T-helper 1 cell treated with Interleukin-12 subunit alpha and Interleukin-12 subunit beta and Interleukin-4 antibody, amounts not matched to agents 30 ng/mL and 1 ng/mL, for 36 hours (primary cell): ENCODE data around the gene OR1A1. TPM values are rescaled to one million over a fixed set of nuclear protein-coding genes. Genes with fewer than 3 reads are reported as not detected.
"Not testable (repeated sequence)": the region's sequence is repeated elsewhere in the genome, so short reads cannot be mapped to it uniquely, and the experiment has no call there.

ENCODE experiments used
- intact Hi-C: fragments of 100-400 bp; cut with micrococcal nuclease; formaldehyde crosslinking; loops from one replicate; pipeline ENCODE4 v1.15.1; 2024
- total RNA-seq: library from RNA; stranded (reverse); gene quantifications from 2 replicates; pipeline ENCODE4 v1.2.3, GENCODE V29; 2022

Gene OR1A1
- not detected in 2 replicates for total RNA-seq

GRCh38 chr17:3207367-3207766, at the start of gene OR1A1:
OR1A1 (plus strand) TSS chr17:3207667; CDS start chr17:3215621, 7,954 bp downstream.
- intact Hi-C loops, result no loop called here

GRCh38 chr17:3167574-3167973, 39.9 kb upstream of the OR1A1 start:
- intact Hi-C loops, result no loop called here

GRCh38 chr17:3189961-3190360, 17.5 kb upstream of the OR1A1 start:
- intact Hi-C loops, result no loop called here

GRCh38 chr17:3197219-3197618, 10.2 kb upstream of the OR1A1 start, which contains the start of gene OR1A2:
OR1A2 (plus strand) TSS chr17:3197519; CDS start chr17:3197519, 0 bp downstream.
- intact Hi-C loops, result no loop called here

GRCh38 chr17:3208484-3208883, 1.0 kb downstream of the OR1A1 start:
- intact Hi-C loops, result no loop called here

GRCh38 chr17:3213001-3213400, 5.5 kb downstream of the OR1A1 start:
- intact Hi-C loops, result no loop called here

- intact Hi-C loops, result no loop called here
Observed at GRCh38 chr17:3213587-3213986, 6.1 kb downstream of the OR1A1 start.

GRCh38 chr17:3219978-3220377, 12.5 kb downstream of the OR1A1 start:
- intact Hi-C loops, result not testable (repeated sequence)

GRCh38 chr17:3221850-3222249, 14.4 kb downstream of the OR1A1 start:
- intact Hi-C loops, result no loop called here

GRCh38 chr17:3222505-3222904, 15.0 kb downstream of the OR1A1 start:
- intact Hi-C loops, result no loop called here

GRCh38 chr17:3224721-3225352, 17.4 kb downstream of the OR1A1 start:
- intact Hi-C loops, result not testable (repeated sequence)

- intact Hi-C loops, result not testable (repeated sequence)
Observed at GRCh38 chr17:3232300-3232699, 24.8 kb downstream of the OR1A1 start.

- intact Hi-C loops, result not testable (repeated sequence)
Observed at GRCh38 chr17:3238685-3239084, 31.2 kb downstream of the OR1A1 start.

GRCh38 chr17:3241044-3241443, 33.6 kb downstream of the OR1A1 start:
- intact Hi-C loops, result not testable (repeated sequence)

- intact Hi-C loops, result not testable (repeated sequence)
Observed at GRCh38 chr17:3244841-3245240, 37.4 kb downstream of the OR1A1 start.

GRCh38 chr17:3249013-3249412, 41.5 kb downstream of the OR1A1 start:
- intact Hi-C loops, result not testable (repeated sequence)

- intact Hi-C loops, result no loop called here
Observed at GRCh38 chr17:3256575-3256974, 49.1 kb downstream of the OR1A1 start.

- intact Hi-C loops, result no loop called here
Observed at GRCh38 chr17:3260163-3260562, 52.7 kb downstream of the OR1A1 start.

GRCh38 chr17:3260600-3260999, 53.1 kb downstream of the OR1A1 start:
- intact Hi-C loops, result no loop called here
